Common myeloid progenitor, CD34-positive (primary cell): ENCODE results near the gene SYNE2.
"Not testable (repeated sequence)": the region's sequence is repeated elsewhere in the genome, so short reads cannot be mapped to it uniquely, and the experiment has no call there.

ENCODE experiments used
- CTCF ChIA-PET: fragments of 350-600 bp; sonication (Branson Sonifier 250); formaldehyde crosslinking; loops from one replicate; lab custom pipeline; 2021; ENCODE audit warnings: antibody characterized with exemption; lab: Charles Lee
- POLR2A ChIA-PET: fragments of 350-600 bp; sonication (Branson Sonifier 250); formaldehyde crosslinking; loops from one replicate; lab custom pipeline; 2021; ENCODE audit warnings: antibody characterized with exemption; lab: Charles Lee
- DNase-seq, 3 donors: peaks; one replicate each; pipeline versions ENCODE4 v3.0.0 to v3.0.0-alpha.2; 2013
- H3K27ac ChIP-seq, 2 experiments: 1 replicate in 1 of 2; 2 replicates in 1 of 2; pipeline ENCODE4 v1.7.0; 2013; ENCODE audit warnings: inconsistent platforms in 2 of 2, low read length in 2 of 2, mild to moderate bottlenecking in 2 of 2, low read depth in 1 of 2, moderate library complexity in 1 of 2; ENCODE audit not compliant: severe bottlenecking in 2 of 2, insufficient read depth in 1 of 2, poor library complexity in 1 of 2
- H3K27me3 ChIP-seq, 5 experiments: replicated peaks in 2 of 5; 1 replicate in 3 of 5; 2 replicates in 2 of 5; pipeline versions ENCODE4 v1.6.1 to v1.7.0; 2013; ENCODE audit warnings: low read length in 4 of 5, mild to moderate bottlenecking in 2 of 5, moderate library complexity in 2 of 5, inconsistent platforms in 1 of 5; ENCODE audit not compliant: insufficient read depth in 5 of 5, control insufficient read depth in 4 of 5
- H3K36me3 ChIP-seq, 4 experiments: 1 replicate in 2 of 4; 2 replicates in 2 of 4; pipeline versions ENCODE4 v1.6.1 to v1.7.0; 2013; ENCODE audit warnings: low read length in 3 of 4, control low read depth in 1 of 4, mild to moderate bottlenecking in 1 of 4; ENCODE audit not compliant: control insufficient read depth in 4 of 4, insufficient read depth in 4 of 4
- H3K4me1 ChIP-seq, 4 experiments: 1 replicate in 3 of 4; 2 replicates in 1 of 4; pipeline versions ENCODE4 v1.6.1 to v1.7.1; 2013; ENCODE audit warnings: low read length in 3 of 4, mild to moderate bottlenecking in 3 of 4, control low read depth in 1 of 4, inconsistent platforms in 1 of 4, moderate library complexity in 1 of 4; ENCODE audit not compliant: control insufficient read depth in 4 of 4, insufficient read depth in 4 of 4; ENCODE audit errors: control extremely low read depth in 1 of 4
- H3K4me3 ChIP-seq, 7 experiments: 1 replicate in 4 of 7; 2 replicates in 3 of 7; pipeline versions ENCODE4 v1.5.1 to v1.7.0; 2013; ENCODE audit warnings: mild to moderate bottlenecking in 7 of 7, low read length in 6 of 7, moderate library complexity in 6 of 7, inconsistent platforms in 2 of 7, low read depth in 2 of 7, control low read depth in 1 of 7; ENCODE audit not compliant: insufficient read depth in 4 of 7, control insufficient read depth in 1 of 7; ENCODE audit errors: extremely low read depth in 1 of 7
- H3K9me3 ChIP-seq, 5 experiments: 1 replicate in 4 of 5; 2 replicates in 1 of 5; pipeline versions ENCODE4 v1.6.1 to v1.7.1; 2013; ENCODE audit warnings: low read length in 4 of 5, mild to moderate bottlenecking in 2 of 5, inconsistent platforms in 1 of 5, low read depth in 1 of 5, moderate library complexity in 1 of 5; ENCODE audit not compliant: control insufficient read depth in 4 of 5, insufficient read depth in 2 of 5; ENCODE audit errors: control extremely low read depth in 1 of 5
- WGBS: methylation state at CpG from one replicate; pipeline ENCODE4 v1.1.5; 2013; ENCODE audit not compliant: insufficient coverage; 5-methylcytosine and 5-hydroxymethylcytosine counted together

The SYNE2 gene

DNA sequence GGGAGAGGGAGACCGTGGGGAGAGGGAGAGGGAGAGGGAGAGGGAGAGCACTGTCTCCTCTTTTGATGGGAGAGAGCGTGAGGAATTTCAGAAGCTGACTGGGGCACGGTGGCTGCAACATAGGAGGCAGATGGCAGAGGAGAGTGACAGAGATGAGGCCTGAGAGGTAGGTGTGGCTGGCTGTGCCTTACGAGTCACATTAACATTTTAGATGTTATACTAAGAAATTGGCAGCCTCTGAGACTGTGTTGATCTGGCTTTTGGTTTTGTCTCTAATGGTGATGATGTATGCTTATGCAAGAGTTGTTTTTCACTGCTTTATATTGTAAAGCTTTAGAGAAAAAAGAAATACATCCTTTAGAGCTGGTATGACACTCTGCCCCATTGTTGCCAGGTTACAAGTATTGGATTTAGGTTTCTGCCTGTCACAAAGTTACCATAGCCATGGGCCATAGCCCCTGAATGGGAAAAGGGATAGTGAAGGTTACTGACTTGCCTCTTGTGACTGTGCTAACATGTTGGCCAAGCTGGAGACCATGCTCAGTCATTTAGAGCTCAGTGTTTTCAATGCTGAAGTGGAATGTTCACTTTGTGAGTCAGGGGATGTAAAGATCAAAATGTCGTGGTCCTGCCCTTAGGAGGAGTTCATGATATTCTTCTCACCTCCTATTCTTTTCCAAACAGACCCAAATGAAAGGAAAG lies 186.2 kb downstream of the SYNE2 start:
- no peak overlapping the region for H3K4me3 ChIP-seq

DNA sequence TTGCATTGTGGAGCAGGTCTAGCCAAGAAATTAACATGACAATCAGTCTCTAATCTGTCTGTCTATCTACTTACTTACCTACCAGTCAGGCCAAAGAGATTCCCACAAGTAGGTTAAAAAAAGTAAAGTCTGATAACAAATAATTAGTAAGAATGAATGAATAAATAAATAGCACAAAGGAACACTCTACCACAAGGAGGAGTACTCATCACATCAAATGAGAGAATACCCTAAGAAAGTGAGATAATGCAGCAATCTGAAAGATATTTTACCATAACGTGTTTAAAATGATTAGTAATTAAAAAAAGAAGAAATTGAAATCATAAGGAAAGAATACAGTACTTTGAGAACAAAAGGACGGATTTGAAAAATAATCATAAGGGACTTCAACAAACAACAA lies 187.2 kb downstream of the SYNE2 start:
- H3K27ac ChIP-seq, result no peak overlapping the region
- WGBS, result no CpG with 5 or more reads among the region's 2 CpGs
- H3K27me3 ChIP-seq, result no peaks in the 10 kb centered on the region
- H3K9me3 ChIP-seq, result peaks cover 0 to 4% (median 0%) of the 10 kb centered on the region in 5 experiments
- no peak overlapping the region for H3K4me3 ChIP-seq
- ChIA-PET POLR2A (no interaction called here), CTCF (interaction anchor here (1.4 to 1.6 kb wide), 2 partner anchors 255 to 263 kb away, joined by 3 to 4 read pairs; no protein-coding TSS in a partner anchor)
- peak; percentile 2 to 10 (median 5) for DNase-seq
- no peaks in the 10 kb centered on the region for H3K36me3 ChIP-seq
- H3K4me1 ChIP-seq, result no peaks in the 10 kb centered on the region

More for the DNA sequence above, 186.2 kb downstream of the SYNE2 start:
- H3K27me3 ChIP-seq, result no peaks in the 10 kb centered on the region
- peaks cover 0 to 4% (median 0%) of the 10 kb centered on the region in 5 experiments for H3K9me3 ChIP-seq
- 100% methylated on average over 2 of the region's 5 CpGs for WGBS
- no peak for DNase-seq
- CTCF ChIA-PET, result interaction anchor here (0.7 to 1.6 kb wide), 3 partner anchors 12 to 264 kb away, joined by 3 to 4 read pairs (median 3); no protein-coding TSS in a partner anchor
- no peaks in the 10 kb centered on the region for H3K4me1 ChIP-seq
- no peaks in the 10 kb centered on the region for H3K36me3 ChIP-seq
- no peak overlapping the region for H3K27ac ChIP-seq
- POLR2A ChIA-PET, result no interaction called here

DNA sequence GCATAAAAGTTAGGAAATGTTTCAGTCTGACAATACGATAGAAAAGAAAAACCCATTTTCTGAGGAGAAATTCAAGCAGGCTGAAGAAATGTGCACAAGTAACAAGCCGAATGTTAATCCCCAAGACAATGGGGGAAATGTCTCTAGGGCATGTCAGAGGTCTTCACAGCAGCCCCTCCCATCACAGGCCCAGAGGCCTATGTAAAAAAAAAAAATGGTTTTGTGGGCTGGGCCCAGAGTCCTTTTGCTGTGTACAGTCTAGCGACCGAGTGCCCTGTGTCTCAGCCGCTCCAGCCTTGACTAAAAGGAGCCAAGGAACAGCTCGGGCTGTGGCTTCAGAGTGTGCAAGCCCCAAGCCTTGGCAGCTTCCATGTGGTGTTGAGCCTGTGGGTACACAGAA lies 190.5 kb downstream of the SYNE2 start:
- H3K27me3 ChIP-seq, H3K4me3 ChIP-seq, H3K27ac ChIP-seq, DNase-seq, H3K36me3 ChIP-seq, H3K9me3 ChIP-seq, H3K4me1 ChIP-seq, POLR2A ChIA-PET: not testable (repeated sequence)
- CTCF ChIA-PET, result interaction anchor here (0.7 kb wide), 1 partner anchor 15 kb away, joined by 3 read pairs; no protein-coding TSS in a partner anchor
- 100% methylated on average over 4 of the region's 6 CpGs for WGBS

DNA sequence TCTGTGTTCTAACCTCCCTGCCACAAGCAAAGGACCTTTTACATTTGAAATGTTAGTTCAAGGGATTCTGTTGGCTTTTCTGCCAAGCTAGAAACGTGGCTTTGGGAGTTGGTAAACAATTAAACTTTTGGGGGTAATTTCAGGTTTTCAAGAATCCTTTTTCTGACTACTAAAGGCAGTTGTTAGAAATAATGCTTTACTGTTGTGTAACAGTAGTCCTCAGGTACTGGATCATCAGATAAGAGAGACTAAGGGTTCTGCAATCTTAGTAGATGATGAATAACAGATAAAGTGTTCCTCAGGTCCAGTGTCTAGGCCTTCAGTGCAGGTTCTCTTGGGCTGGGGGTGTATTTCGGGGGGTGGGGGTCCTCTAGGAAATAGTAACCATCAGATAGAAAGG lies 192.3 kb downstream of the SYNE2 start:
- CTCF ChIA-PET, result no interaction called here
- no peak overlapping the region for H3K4me3 ChIP-seq
- DNase-seq, result no peak
- H3K36me3 ChIP-seq, result no peaks in the 10 kb centered on the region
- H3K27ac ChIP-seq, result no peak overlapping the region
- H3K27me3 ChIP-seq, result peaks cover 0 to 3% (median 0%) of the 10 kb centered on the region in 5 experiments
- peaks cover 0 to 4% (median 0%) of the 10 kb centered on the region in 5 experiments for H3K9me3 ChIP-seq
- POLR2A ChIA-PET, result no interaction called here
- WGBS, result 90% methylated on average over 2 of the region's 2 CpGs
- no peaks in the 10 kb centered on the region for H3K4me1 ChIP-seq

DNA sequence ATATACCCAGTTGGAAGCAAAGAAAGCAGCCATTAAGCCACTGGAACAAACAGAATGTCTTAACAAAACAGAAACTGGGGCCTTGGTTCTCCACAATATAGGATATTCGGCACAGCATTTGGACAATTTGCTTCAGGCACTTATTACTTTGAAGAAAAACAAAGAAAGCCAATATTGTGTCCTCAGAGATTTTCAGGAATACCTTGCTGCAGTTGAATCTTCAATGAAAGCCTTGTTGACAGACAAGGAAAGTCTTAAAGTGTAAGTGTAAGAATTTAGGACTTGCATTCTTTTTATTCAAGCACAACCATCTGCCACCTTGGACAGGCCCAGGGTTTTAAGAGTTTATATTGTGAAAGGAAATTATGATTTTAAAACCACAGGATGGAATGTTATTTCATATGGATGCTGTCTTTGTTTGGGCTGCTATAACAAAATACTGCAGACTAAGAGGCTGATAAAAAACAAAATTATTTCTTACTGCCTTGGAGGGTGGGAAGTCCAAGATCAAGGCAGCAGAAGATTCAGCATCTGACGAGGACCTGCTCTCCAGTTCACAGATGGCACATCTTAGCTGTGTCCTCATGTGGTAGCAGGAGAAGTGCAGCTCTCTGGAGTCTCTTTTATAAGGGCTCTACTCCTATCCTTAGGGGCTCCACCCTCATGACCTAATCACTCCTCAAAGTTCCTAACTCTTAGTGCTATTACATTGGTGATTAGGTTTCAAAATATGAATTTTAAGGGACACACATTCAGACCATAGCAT lies 197.0 kb downstream of the SYNE2 start:
- Histone ChIP-seq H3K36me3 (no peaks in the 10 kb centered on the region), H3K4me3 (no peak overlapping the region), H3K9me3 (no peaks in the 10 kb centered on the region), H3K4me1 (no peaks in the 10 kb centered on the region), H3K27ac (no peak overlapping the region), H3K27me3 (peaks cover 0 to 3% (median 0%) of the 10 kb centered on the region in 5 experiments)
- WGBS, result 100% methylated on average over 1 of the region's 2 CpGs
- ChIA-PET POLR2A (no interaction called here), CTCF (no interaction called here)
- DNase-seq, result no peak

DNA sequence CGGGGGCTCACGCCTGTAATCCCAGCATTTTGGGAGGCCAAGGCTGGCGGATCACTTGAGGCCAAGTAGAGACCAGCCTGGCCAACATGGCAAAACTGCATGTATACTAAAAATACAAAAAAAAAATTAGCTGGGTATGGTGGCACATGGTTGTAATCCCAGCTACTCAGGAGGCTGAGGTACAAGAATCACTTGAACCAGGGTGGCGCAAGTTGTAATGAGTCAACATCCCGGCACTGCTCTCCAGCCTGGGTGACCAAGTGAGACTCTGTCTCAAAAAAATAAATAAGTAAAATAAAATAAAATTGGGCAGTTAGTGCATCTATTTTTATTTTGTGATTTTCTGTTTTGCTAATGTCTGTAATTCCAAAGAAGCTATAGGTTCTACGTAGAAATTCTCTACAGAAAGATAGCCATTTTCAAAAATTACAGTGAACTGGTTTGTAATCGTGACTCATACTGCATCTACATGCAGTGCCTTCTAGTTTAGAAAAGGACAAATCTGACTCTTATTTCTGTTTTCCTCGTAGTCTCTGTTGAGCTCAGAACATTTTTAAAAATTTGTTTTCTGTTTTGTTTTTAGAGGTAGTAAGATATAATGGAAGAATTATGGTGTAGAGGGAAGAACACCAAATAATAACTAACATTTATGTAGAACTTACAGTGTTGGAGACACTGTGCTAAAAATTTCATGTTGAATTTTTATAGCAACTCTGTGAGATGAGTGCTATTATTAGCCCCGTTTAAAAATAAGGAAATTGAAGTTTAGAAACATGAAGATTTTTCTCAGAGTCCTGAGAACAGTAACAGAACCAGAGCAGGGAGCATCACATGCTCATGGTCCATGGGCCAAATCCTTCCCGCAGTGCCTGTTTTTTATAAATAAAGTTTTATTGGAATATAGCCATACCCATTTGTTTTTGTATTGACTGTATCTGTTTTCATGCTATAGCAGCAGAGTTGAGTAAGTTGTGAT lies 201.2 kb downstream of the SYNE2 start:
- Histone ChIP-seq H3K4me1 (no peaks in the 10 kb centered on the region), H3K36me3 (no peaks in the 10 kb centered on the region), H3K27me3 (no peaks in the 10 kb centered on the region), H3K4me3 (no peak overlapping the region), H3K27ac (no peak overlapping the region), H3K9me3 (no peaks in the 10 kb centered on the region)
- ChIA-PET CTCF (interaction anchor here (0.8 kb wide), 1 partner anchor 249 kb away, joined by 3 read pairs; no protein-coding TSS in a partner anchor), POLR2A (no interaction called here)
- 88% methylated on average over 1 of the region's 10 CpGs for WGBS
- DNase-seq, result no peak
